HG03571 (cell line): ENCODE measurements around the gene ANKS1B.
"Not testable (repeated sequence)": the region's sequence is repeated elsewhere in the genome, so short reads cannot be mapped to it uniquely, and the experiment has no call there.

Source experiments
- ATAC-seq: cut with Tn5 transposase; IDR thresholded peaks from one replicate; pipeline ENCODE4 v1.9.1; 2021; ENCODE audit not compliant: unreplicated experiment

Gene ANKS1B

DNA sequence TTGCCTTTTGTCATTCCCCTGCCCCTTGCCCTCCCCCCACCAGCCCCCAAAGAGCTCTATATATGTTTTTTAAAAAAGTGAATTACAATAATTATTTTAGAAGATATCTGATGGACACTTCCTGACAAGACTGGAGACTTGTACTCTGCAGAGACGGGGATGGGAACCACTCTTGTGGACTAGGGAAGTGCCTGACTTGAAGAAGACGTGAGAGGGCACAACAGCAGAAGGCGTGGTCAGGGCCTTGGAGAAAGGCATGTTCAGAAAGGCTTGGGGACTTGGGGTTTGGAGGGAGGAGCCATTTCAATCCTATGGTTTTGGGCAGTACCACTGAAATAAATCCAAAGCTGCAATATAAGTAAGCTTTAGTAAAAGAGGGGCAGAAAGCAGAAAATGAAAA, 1184.9 kb downstream of the ANKS1B start:
- no peak for ATAC-seq

DNA sequence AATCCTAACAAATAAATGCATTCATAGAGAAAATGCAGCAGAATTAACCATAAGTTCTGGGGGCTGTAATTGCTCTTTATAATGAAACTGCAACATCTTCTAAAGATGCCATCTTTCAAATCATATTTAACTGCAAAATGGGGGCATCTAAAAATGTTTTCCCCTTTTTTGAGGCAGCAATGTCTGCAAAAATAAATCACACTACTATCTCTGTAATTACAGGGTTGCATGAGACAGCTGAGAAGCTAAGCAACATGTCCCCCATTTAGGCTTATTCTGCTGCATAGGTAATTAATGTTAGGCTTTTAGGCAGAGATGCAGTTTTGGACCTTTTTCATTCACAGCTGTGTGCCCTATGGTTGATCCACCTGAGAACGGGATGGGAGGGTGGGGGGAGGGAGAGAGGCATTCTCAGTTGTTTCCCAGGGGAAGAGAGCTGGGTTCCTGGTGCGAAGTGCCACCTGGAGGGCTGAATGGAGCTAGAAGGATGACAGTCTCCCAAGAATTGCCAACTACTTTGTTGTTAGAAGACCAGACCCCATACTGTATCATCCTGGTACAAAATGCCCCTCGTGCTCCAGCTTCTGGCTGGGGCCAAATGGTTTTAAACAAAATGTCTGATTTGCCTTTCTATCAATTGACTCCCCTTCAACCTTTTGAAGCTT, 1185.5 kb downstream of the ANKS1B start:
- no peak for ATAC-seq

DNA sequence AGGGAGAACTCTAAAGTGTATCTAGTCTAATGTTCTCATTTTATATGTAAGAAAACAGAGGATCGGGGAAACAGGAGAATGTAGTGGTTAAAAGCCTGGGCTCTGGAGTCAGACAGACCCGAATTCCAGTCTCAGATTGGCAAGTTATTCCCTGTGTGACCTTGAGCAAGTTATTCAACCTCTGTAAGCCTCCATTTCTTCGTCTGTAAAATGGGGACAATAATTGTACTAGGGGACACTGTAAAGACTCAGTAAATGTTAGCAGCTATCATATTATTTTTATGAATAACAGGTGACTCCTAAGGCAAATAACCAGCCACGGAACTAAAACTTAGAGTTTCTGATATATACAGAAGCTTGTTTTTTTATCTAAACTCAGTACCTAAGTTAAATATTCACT, 1187.5 kb downstream of the ANKS1B start:
- ATAC-seq, result no peak

DNA sequence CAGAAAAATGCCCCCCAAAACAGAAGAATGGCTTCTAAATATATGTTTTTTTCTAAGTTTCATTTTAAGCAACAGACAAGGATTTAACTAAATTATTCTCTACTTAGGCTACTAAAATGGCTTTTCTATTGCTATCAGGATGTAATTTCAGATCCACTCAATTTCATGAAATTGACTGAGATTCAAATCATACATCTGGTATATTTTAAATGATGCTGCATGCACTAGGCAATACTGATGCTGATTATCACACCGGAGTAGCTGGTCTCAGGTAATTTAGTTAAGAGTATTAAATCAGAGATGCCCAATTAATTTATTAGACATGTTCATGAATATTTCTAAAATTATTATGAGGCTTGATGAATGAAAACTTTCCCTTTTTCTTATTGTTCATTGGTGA, 1188.0 kb downstream of the ANKS1B start:
- no peak for ATAC-seq

GRCh38 chr12:98793121-98793520, 1191.6 kb downstream of the ANKS1B start:
- no peak for ATAC-seq

- ATAC-seq, result no peak
Observed at GRCh38 chr12:98791406-98791805, 1193.3 kb downstream of the ANKS1B start.

DNA sequence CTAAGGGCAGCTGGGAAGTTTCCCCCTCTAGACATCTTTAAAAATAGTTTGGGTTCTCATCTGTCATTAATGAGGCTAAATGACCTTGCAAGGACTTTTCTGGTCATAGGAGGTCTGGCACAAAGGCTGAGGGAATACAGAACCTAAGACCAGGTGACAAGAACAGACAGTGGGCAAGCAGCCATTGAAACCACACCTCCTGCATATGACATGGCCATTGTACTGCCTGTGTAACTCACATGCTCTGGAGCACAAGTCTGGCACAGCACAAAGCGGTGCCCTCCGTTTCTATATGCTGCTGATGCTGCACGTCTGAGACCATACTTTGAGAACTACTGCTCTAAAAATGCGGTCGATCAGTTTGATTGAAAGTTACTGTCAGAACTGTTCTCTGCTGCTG, 1196.3 kb downstream of the ANKS1B start:
- ATAC-seq, result no peak

DNA sequence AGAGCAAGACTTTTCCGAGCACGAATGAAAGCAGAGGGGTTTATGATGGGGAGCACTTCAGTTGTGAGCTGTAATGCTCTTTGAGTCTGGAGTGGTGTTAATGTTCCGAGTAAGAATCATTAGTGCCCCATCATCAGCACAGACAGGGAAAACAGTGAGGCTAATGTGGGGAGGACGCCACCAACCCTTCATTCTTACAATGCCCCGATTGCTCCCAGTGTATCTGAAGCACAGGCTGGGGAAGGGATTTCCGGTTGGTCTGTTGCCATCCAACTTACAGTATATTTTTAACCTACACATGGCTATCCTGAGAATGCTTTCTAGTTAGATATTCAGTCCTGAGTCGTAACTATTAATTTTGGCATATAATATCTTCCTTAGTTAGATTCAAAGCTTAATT, 1198.1 kb downstream of the ANKS1B start:
- ATAC-seq, result no peak

DNA sequence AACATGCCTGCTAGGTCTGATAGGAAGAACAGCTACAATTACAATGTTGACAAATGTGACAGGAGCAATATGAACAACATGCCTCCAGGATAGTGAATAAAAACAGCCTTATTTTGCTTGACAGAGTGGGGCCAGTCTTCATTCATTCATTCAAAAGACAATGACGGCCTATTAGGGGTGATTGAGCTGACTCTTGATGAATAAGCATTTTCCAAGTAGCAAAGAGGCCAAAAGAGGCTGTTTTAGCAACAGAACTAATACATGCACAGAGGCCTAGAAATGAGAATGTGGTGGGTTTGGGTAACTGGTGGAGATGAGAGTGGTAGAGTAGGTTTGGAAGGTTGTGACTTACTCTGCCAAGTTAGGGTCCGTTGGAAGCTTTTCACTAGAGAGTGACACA, 1201.3 kb downstream of the ANKS1B start:
- ATAC-seq, result no peak

GRCh38 chr12:98780261-98780660, 1204.5 kb downstream of the ANKS1B start:
- no peak for ATAC-seq

DNA sequence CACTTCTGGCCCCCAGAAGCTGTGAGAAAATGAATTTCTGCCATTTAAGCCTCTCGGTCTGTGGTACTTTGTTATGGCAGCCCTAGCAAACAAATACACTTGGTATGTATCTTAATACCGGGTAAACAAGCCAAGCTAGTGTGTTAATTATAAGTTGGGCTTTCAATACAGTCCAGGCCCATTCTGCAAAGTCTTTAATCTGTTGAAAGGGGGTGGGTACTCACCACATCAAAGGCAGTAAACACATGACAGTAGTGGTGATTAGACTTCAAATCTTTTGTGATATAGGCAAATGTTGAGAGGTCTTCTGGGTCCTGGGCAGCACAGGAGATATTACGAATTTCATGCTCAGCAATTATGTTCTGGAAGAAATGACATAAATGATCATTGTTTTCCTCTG, 1211.9 kb downstream of the ANKS1B start:
- no peak for ATAC-seq

- ATAC-seq, result no peak
Observed at GRCh38 chr12:98771811-98772752, 1212.7 kb downstream of the ANKS1B start.

GRCh38 chr12:98770230-98770629, 1214.5 kb downstream of the ANKS1B start:
- no peak for ATAC-seq

GRCh38 chr12:98769068-98769467, 1215.7 kb downstream of the ANKS1B start:
- no peak for ATAC-seq

GRCh38 chr12:98767248-98767647, 1217.5 kb downstream of the ANKS1B start:
- no peak for ATAC-seq

DNA sequence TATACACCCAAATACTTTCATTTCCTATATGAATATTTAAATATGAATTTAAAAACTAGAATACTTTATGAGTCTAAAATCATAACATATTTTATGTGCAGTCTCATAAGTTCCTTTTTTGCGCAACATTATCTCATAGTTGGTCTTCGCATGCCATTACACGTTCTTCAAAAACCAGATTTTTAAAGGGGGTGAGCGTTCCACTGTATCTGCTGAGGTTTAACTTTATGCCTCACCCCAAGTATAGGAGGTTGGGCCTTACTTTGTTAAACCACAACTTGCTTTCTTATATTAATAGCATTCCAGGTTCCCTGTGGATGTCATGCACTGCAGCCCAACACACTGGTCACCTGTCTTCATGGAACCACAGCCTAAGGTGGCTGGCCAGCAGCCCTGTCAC, 1221.1 kb downstream of the ANKS1B start:
- ATAC-seq, result no peak

GRCh38 chr12:98758331-98758730, 1226.4 kb downstream of the ANKS1B start:
- no peak for ATAC-seq

DNA sequence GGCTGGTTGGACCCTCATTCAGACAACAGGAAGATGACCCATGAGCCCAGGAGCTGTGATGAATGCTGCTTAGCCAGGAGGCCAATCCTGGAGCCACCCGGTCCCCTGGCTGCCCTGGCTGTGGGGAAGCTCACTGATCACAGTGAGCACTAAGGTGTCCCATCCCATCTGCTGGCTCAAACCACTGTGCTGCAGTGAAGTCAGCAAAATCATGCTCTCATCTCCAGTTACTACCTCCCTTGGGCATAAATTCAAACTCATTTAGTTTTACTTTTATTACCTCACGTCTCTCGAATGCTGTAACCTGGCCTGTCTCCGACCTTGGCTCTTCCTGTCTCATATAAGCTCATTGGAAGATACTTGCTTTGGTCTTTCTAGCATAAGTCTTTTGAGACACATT, 1227.3 kb downstream of the ANKS1B start:
- ATAC-seq, result no peak

DNA sequence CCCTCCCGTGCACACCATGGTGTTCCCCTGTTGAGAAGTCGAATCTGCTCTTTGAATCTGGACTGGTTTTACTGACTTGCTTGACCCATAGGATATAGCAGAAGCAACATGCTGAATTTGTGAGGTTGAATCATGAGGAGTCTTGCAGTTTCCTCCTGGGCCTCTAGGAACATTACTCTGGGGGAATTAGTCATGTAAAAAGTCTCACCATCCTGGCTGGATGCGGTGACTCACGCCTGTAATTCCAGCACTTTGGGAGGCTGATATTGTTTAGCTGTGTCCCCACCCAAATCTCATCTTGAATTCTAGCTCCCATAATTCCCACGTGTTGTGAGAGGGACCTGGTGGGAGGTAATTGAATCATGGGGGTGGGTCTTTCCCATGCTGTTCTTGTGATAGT, 1228.9 kb downstream of the ANKS1B start:
- ATAC-seq, result not testable (repeated sequence)

- ATAC-seq, result peak; percentile 100
Observed at GRCh38 chr12:98754095-98754494, 1230.6 kb downstream of the ANKS1B start.

DNA sequence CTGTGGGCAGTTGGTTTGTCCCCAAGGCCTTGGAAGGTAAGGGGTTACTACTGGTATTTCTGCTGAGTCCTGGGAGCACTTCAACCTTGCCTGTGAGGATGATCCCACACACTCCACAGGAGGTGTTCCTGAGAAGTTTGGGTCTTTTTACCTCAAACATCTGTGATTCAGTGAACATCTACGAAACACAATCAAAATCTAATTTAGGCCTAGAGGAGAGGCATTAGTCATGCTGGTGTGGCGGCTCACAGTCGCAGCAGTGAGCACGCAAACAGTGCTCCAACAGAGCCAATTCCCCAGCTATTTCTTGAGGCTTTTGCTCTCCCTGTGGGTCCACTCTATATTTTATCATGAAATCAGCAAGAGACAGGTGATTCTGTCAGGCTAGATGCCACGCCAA, 1232.0 kb downstream of the ANKS1B start:
- no peak for ATAC-seq

GRCh38 chr12:98751580-98752115, 1233.1 kb downstream of the ANKS1B start:
- ATAC-seq, result no peak
